ENCODE results near the gene TCAF1. TPM values are rescaled to one million over a fixed set of nuclear protein-coding genes. Genes with fewer than 3 reads are reported as not detected.
A peak's percentile ranks its signal among the peaks of the same experiment; 100 is the strongest.

Gene TCAF1
- total and polyA plus RNA-seq, 12 donors, result 41.3 to 177 (median 117) TPM

- H3K27me3 ChIP-seq, result no peaks in the 10 kb centered on the region
- peaks cover 6% of the 10 kb centered on the region in 2 donors for H3K4me1 ChIP-seq (replicated peaks in 1 of 2)
- no peak for DNase-seq
- no peak for TF ChIP-seq CTCF (IDR thresholded peaks at IDR 0.05)
- no peak for TF ChIP-seq POLR2A (IDR thresholded peaks at IDR 0.05)
- H3K4me3 ChIP-seq, result no peak overlapping the region
- WGBS, 4 donors, result 77 to 90% (median 82%) methylated on average over 5 of the region's 5 CpGs
- H3K36me3 ChIP-seq (replicated peaks in 1 of 2), result no peaks in the 10 kb centered on the region
- no peaks in the 10 kb centered on the region for H3K9me3 ChIP-seq (replicated peaks in 1 of 3)
- no peak overlapping the region for H3K27ac ChIP-seq
- intact Hi-C loops (cut with DNase I), result no loop called here
Measured at GRCh38 chr7:143908120-143908519, 6.1 kb upstream of the TCAF1 start.

GRCh38 chr7:143906895-143907294, 4.9 kb upstream of the TCAF1 start:
- DNase-seq, result no peak
- Histone ChIP-seq H3K27me3 (no peaks in the 10 kb centered on the region), H3K4me1 (replicated peaks in 1 of 2) (peaks cover 6% of the 10 kb centered on the region in 2 donors), H3K27ac (no peak overlapping the region), H3K4me3 (no peak overlapping the region), H3K36me3 (replicated peaks in 1 of 2) (no peaks in the 10 kb centered on the region), H3K9me3 (replicated peaks in 1 of 3) (no peaks in the 10 kb centered on the region)
- TF ChIP-seq CTCF (IDR thresholded peaks at IDR 0.05), result no peak
- TF ChIP-seq POLR2A (IDR thresholded peaks at IDR 0.05), result no peak
- 95 to 100% (median 97%) methylated on average over 5 of the region's 5 CpGs for WGBS, 4 donors
- intact Hi-C loops (cut with DNase I), result no loop called here

- Histone ChIP-seq H3K4me1 (replicated peaks in 1 of 2) (peaks cover 6% of the 10 kb centered on the region in 2 donors), H3K27ac (no peak overlapping the region), H3K9me3 (replicated peaks in 1 of 3) (no peaks in the 10 kb centered on the region), H3K27me3 (no peaks in the 10 kb centered on the region), H3K36me3 (replicated peaks in 1 of 2) (no peaks in the 10 kb centered on the region), H3K4me3 (no peak overlapping the region)
- WGBS, 4 donors, result 90 to 95% (median 91%) methylated on average over 9 of the region's 9 CpGs
- intact Hi-C loops (cut with DNase I), result no loop called here
- TF ChIP-seq POLR2A (IDR thresholded peaks at IDR 0.05) (no peak), CTCF (IDR thresholded peaks at IDR 0.05) (no peak)
- DNase-seq, result no peak
Measured at GRCh38 chr7:143906151-143906550, 4.2 kb upstream of the TCAF1 start.

GRCh38 chr7:143905509-143905908, 3.5 kb upstream of the TCAF1 start:
- no peaks in the 10 kb centered on the region for H3K9me3 ChIP-seq (replicated peaks in 1 of 3)
- no peak overlapping the region for H3K4me3 ChIP-seq
- intact Hi-C loops (cut with DNase I), result no loop called here
- no peak for DNase-seq
- TF ChIP-seq CTCF (IDR thresholded peaks at IDR 0.05), result no peak
- TF ChIP-seq POLR2A (IDR thresholded peaks at IDR 0.05), result no peak
- H3K27me3 ChIP-seq, result no peaks in the 10 kb centered on the region
- peak overlapping the region in 2 of 5 donors; percentile 58 to 84 for H3K27ac ChIP-seq
- H3K36me3 ChIP-seq (replicated peaks in 1 of 2), result no peaks in the 10 kb centered on the region
- H3K4me1 ChIP-seq (replicated peaks in 1 of 2), result peaks cover 6 to 12% of the 10 kb centered on the region in 2 donors
- WGBS, 4 donors, result 74 to 91% (median 81%) methylated on average over 1 of the region's 1 CpG
